ENCODE measurements around the gene LAMA2.

LAMA2 gene

GRCh38 chr6:129329678-129330077 lies 446.7 kb downstream of the LAMA2 start:
- no peak for DNase-seq

GRCh38 chr6:129331450-129332138 lies 448.7 kb downstream of the LAMA2 start:
- DNase-seq: no peak

GRCh38 chr6:129335792-129336191 lies 452.9 kb downstream of the LAMA2 start:
- no peak for DNase-seq

GRCh38 chr6:129338683-129339082 lies 455.7 kb downstream of the LAMA2 start:
- DNase-seq: no peak

- no peak for DNase-seq
Measured at GRCh38 chr6:129340983-129341382, 458.0 kb downstream of the LAMA2 start.

- DNase-seq: no peak
Measured at GRCh38 chr6:129342243-129342642, 459.3 kb downstream of the LAMA2 start.

GRCh38 chr6:129342796-129343195 lies 459.9 kb downstream of the LAMA2 start:
- DNase-seq: no peak

- no peak for DNase-seq
Measured at GRCh38 chr6:129344379-129344778, 461.4 kb downstream of the LAMA2 start.

GRCh38 chr6:129345890-129346289 lies 463.0 kb downstream of the LAMA2 start:
- DNase-seq: no peak

- no peak for DNase-seq
Measured at GRCh38 chr6:129346964-129347363, 464.0 kb downstream of the LAMA2 start.

- no peak for DNase-seq
Measured at GRCh38 chr6:129350278-129350677, 467.3 kb downstream of the LAMA2 start.

- DNase-seq: no peak
Measured at GRCh38 chr6:129351807-129352206, 468.9 kb downstream of the LAMA2 start.

GRCh38 chr6:129353067-129353466 lies 470.1 kb downstream of the LAMA2 start:
- no peak for DNase-seq

GRCh38 chr6:129356129-129356528 lies 473.2 kb downstream of the LAMA2 start:
- DNase-seq: no peak

- no peak for DNase-seq
Measured at GRCh38 chr6:129359811-129360681, 477.1 kb downstream of the LAMA2 start.

- DNase-seq: no peak
Measured at GRCh38 chr6:129360682-129360955, 477.7 kb downstream of the LAMA2 start.

- DNase-seq: no peak
Measured at GRCh38 chr6:129364037-129364436, 481.1 kb downstream of the LAMA2 start.

- no peak for DNase-seq
Measured at GRCh38 chr6:129364767-129365166, 481.8 kb downstream of the LAMA2 start.

GRCh38 chr6:129368076-129368475 lies 485.1 kb downstream of the LAMA2 start:
- DNase-seq: no peak

GRCh38 chr6:129368970-129369369 lies 486.0 kb downstream of the LAMA2 start:
- no peak for DNase-seq

GRCh38 chr6:129369737-129370136 lies 486.8 kb downstream of the LAMA2 start:
- DNase-seq: no peak

GRCh38 chr6:129370268-129370916 lies 487.5 kb downstream of the LAMA2 start:
- no peak for DNase-seq

GRCh38 chr6:129381885-129382284 lies 498.9 kb downstream of the LAMA2 start:
- no peak for DNase-seq

GRCh38 chr6:129382916-129383315 lies 500.0 kb downstream of the LAMA2 start:
- DNase-seq: no peak
